Right ventricle myocardium inferior (tissue), 1 donor: Measurements from ENCODE around the gene TGM2. TPM values are rescaled to one million over a fixed set of nuclear protein-coding genes. Genes with fewer than 3 reads are reported as not detected.

Experiments
- ATAC-seq: fragments of 200-7000 bp; cut with Tn5 transposase; one replicate; pipeline ENCODE4 v1.9.1; 2020; ENCODE audit warnings: mild to moderate bottlenecking, moderate library complexity
- DNase-seq: peaks from one replicate; pipeline ENCODE4 v3.0.0; 2021; ENCODE audit errors: missing footprints
- intact Hi-C: fragments of 100-400 bp; cut with DNase I; formaldehyde crosslinking; loops from one replicate; pipeline ENCODE4 v1.11.0; 2022
- total RNA-seq: library from RNA; stranded (reverse); fragmentation: NEBNext Ultra II Directional; extraction: Animal tissue kit (Norgen Biotek cat#: 25700); gene quantifications from one replicate; pipeline ENCODE4 v1.2.1, GENCODE V29; 2021
- donor health status: DM: no; HTN: yes; CAD: no; lungs with severe emphysema.

TGM2 gene
- total RNA-seq, 1 donor from 2014 or later: 581 TPM

GRCh38 chr20:38092260-38092857 lies 72.7 kb downstream of the TGM2 start:
- intact Hi-C loops: no loop called here
- DNase-seq (no peak), ATAC-seq (peak; percentile 54)

DNA sequence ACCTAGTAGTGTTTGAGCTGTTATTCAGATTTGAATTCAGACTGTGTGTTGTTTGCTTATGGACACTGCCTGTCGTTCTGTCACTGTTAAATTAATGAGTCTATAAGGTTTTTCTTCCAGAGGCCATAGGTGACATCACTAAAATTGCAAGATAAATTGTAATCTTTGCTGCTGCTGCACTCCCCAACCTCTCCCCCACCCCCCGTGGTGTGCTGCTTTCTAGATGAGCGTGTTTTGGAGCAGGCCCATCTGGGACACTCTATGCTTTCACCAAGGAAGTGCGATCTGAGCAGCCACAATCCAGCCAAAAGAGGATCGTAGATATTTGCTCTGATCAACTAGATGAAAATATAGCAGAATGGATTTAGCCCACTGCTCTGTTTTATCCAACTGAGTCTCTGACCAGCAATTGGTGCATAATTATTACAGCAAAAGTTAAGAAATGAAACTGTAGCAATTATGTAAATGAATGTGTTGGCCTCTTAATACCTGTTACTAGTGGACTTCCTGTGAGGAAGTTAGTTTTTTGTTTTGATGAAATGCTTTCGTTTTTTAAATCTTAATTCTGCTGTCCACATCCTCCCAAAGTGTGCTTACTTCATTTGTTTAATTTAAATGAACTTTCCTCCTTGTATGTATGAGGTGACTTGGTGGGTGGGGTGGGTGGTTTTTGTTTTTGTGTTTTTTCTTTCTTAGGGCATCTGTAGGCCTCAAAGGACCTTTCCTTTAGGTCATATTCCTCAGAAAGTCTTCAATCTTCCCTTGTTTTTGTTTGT lies 73.4 kb downstream of the TGM2 start:
- no peak for DNase-seq
- intact Hi-C loops: no loop called here
- peak; percentile 48 for ATAC-seq

DNA sequence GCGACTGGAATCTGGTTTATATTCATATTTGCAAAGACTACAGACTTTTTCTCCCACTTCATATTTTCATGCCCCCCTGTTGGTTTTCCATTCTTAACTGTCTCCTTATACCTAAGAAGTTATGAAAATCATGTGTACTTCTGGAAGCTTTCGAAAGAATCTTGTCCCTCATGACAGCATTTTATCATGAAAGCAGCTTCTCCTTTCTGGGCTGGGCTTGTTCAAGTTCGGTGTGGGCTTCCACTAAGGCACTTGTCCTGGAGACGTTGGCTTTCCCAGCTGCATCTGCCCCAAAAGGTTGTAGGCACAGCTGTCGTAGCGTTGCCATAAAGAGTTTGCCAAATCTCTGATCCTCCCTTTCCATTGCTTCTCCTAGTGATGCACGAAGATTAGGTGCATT lies 75.0 kb downstream of the TGM2 start:
- intact Hi-C loops: no loop called here
- no peak for ATAC-seq
- no peak for DNase-seq

DNA sequence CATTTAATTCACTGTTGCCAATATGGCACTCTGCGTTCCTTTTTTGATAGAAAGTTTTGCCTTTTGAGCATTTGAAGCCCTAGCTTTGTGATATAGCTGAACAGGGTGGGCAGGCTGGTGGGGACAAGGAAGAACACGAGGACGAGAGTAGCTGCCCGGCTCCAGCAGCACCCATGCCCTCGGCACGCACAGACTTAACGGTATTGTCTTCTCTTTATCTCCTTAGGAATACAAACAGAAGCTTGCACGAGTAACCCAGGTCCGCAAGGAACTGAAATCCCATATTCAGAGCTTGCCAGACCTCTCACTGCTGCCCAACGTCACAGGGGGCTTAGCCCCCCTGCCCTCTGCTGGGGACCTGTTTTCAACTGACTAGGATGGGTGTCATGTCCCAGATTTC lies 75.6 kb downstream of the TGM2 start:
- ATAC-seq (no peak), DNase-seq (no peak)
- intact Hi-C loops: no loop called here

GRCh38 chr20:38085026-38085425 lies 80.0 kb downstream of the TGM2 start:
- DNase-seq (no peak), ATAC-seq (peak; percentile 56)
- intact Hi-C loops: no loop called here

- intact Hi-C loops: no loop called here
- ATAC-seq (peak; percentile 78), DNase-seq (no peak)
Measured at GRCh38 chr20:38084425-38084951, 80.6 kb downstream of the TGM2 start.

DNA sequence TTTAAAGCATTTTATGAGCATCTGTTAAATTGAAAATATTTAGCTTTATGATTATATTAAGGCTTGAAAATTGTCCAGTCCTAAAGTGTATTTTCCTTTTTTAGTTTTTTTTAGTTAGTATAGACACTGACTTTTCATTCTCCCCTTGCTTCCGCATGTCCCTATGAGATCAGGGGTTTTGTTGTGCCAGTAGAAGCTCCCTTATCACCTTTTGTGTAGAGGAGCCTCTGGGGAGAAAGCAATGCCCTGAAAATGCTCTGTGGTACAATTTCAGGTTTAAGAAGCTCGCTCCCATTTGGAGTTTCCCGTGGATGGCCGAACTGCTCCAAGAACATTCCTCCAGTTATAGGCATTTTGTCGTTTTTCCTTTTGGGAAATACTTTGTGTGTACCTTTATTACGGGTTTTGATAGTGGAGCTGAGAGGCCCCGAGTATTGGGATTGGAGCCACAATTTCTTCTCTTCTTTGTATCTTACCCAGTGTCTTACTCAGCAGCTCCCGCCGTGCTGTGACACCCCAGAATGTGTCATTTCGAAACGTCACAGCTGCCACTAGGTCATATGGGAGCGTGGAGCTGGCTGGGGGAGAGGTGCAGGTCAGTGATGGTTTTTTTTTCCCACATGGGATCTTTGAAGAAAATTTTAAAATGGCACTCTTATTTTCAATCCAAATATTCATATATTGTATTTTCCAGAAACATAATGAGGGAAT lies 81.6 kb downstream of the TGM2 start:
- intact Hi-C loops: no loop called here
- peak; percentile 64 for ATAC-seq
- no peak for DNase-seq

- ATAC-seq (no peak), DNase-seq (no peak)
- intact Hi-C loops: no loop called here
Measured at GRCh38 chr20:38082894-38083293, 82.2 kb downstream of the TGM2 start.

DNA sequence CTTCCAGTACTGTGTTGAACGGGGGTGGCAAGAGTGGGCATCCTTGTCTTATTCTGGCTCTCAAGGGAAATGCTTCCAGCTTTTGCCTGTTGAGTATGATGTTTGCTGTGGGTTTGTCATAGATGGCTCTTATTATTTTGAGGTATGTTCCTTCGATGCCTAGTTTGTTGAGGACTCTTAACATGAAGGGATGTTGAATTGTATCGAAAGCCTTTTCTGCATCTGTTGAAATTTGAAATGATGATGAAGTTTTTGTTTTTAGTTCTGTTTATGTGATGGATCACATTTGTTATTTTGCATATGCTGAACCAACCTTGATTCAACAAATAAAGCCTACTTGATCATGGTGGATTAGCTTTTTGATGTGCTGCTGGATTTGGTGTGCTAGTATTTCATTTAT lies 83.5 kb downstream of the TGM2 start:
- no peak for ATAC-seq
- no peak for DNase-seq
- intact Hi-C loops: no loop called here

DNA sequence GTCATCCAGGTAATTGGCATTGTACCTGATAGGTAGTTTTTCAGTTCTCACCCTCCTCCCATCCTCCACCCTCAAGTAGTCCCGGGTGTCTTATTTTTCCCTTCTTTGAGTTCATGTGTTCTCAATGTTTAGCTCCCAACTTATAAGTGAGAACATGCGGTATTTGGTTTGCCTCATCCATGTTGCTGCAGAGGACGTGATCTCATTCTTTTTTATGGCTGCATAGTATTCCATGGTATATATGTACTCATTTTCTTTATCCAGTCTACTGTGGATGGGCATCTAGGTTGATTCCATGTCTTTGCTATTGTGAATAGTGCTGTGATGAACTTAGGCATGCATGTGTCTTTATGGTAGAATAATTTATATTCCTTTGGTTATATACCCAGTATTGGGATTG lies 85.7 kb downstream of the TGM2 start:
- intact Hi-C loops: loop anchor here (5.0 kb wide), 1 partner anchor 48 kb away; no protein-coding TSS in a partner anchor
- DNase-seq (no peak), ATAC-seq (no peak)

DNA sequence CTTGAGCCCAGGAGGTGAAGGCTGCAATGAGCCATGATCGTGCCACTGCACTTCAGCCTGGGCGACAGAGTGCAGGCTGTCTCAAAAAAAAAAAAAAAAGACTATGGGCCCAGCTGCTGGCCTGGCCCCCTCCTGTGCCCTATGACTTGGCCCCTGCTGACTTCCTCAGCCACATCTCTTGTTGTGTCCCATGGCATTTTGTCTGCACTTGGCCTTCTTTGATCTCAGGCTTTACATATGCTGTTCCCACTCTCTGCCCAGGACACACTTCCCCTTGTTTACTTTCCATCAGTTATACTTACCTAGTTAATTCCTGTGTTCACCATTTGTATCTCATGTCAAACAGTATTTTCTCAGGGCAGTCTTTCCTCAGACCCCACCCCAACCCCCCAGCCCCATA lies 87.0 kb downstream of the TGM2 start:
- DNase-seq: no peak
- intact Hi-C loops: loop anchor here (5.0 kb wide), 1 partner anchor 49 kb away; no protein-coding TSS in a partner anchor
- ATAC-seq: no peak

Other genes with a start within 250 kb of the TGM2 start
- gene TTI1, start 131.8 kb downstream of the TGM2 start, total RNA-seq: 12.4 TPM
- 84.7 TPM for gene RPRD1B, start 131.5 kb downstream of the TGM2 start, total RNA-seq
- 7.9 TPM for gene KIAA1755, start 95.5 kb upstream of the TGM2 start, total RNA-seq
- gene BPI, start 138.9 kb upstream of the TGM2 start, total RNA-seq: not detected
- 0.16 TPM for gene LBP, start 181.2 kb upstream of the TGM2 start, total RNA-seq